Measurements from ENCODE around the gene ST6GALNAC3.
A peak's percentile ranks its signal among the peaks of the same experiment; 100 is the strongest.
"Not testable (repeated sequence)": the region's sequence is repeated elsewhere in the genome, so short reads cannot be mapped to it uniquely, and the experiment has no call there.

The ST6GALNAC3 gene

DNA sequence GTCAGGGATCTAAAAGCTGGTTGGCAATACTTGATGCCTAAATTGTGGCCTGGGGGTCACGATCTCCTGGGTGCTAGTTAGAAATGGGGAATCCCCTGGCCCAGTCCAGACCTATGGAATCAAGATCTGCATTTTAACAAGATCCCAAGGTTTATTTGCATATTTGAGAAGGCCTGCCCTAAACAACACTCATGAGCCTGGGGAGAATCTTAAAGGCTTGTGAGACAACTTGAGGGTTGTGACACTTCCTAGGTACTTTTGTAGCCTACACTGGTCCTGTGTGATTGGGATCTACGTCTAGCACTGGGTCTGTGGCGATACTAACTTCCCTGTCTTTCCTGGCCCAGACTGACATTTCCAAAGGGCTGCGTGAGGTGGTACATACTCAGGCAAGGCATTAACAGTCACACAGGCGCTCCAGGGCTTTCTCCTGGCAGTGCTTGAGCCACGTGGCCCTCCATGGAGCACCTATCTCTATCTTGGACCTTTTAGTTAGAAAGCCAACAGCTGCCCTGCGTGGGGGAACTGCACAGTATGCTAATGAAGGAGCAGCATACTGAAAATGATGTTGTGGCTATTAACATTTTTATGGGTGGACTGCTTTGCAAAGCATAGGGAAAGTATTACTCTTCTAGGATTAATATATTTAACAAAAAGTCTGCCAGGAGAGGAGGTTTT lies 263.1 kb downstream of the ST6GALNAC3 start:
- DNase-seq: no peak

DNA sequence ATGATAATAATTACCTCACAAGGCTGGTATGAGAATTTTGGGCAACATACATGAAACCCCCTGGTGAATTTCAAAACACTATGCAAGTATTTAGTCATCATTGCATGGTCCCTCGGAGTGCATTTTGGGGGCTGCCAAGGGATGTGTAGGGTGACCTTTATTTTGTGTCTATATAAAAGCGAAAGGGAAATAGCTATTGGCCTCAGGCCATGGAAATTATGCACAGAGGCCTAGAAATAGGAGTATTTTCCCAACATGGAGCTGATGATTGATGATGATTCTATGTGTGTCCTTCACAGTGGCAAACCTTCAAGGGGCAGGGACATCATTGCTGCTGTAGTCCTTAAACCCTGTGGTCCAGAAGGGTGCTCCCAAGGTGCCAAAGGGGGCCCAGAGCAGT lies 265.5 kb downstream of the ST6GALNAC3 start:
- no peak for DNase-seq

GRCh38 chr1:76341816-76342215 lies 267.3 kb downstream of the ST6GALNAC3 start:
- DNase-seq: not testable (repeated sequence)

- no peak for DNase-seq
Observed at GRCh38 chr1:76343356-76343755, 268.8 kb downstream of the ST6GALNAC3 start.

DNA sequence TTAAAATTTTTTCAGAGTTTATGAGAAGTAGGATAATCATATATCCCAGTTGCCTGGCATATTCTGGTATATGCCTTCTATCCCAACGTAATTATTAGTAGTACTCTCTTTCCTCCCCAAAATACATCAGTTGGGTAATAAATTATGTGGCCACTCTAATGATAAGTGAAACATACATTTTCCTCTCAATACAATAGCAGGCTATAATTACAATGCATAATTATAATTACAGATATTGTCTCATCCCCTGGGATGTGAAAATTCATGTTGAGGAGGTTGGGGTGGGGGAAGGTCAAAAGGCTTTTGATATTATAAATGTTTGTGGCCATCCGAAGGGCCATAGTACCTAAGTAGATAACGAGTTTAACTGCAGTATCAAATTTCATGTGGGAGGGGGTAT lies 277.1 kb downstream of the ST6GALNAC3 start:
- DNase-seq: no peak

GRCh38 chr1:76352741-76353435 lies 278.3 kb downstream of the ST6GALNAC3 start:
- DNase-seq: peak in 1 of 58 donors; percentile 2

GRCh38 chr1:76354236-76354635 lies 279.7 kb downstream of the ST6GALNAC3 start:
- no peak for DNase-seq

DNA sequence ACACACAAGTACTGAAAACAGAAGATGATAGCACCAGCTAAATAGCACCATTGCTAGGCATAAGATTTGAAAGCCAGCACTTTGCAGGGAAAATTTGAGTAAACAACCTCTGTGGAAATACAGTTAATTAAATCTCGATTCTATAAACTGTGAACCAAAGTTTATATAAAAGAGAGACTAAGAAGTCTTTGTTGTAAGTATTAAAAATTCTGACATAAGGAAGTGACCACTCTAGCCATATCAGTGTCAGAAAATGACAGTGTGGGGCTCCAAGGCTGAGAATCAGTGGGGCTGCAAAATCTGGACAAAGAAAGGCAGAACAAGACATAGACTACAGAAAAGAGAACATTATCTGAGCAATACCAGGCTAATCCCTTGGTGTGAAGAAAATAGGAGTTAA lies 292.2 kb downstream of the ST6GALNAC3 start:
- DNase-seq: no peak

DNA sequence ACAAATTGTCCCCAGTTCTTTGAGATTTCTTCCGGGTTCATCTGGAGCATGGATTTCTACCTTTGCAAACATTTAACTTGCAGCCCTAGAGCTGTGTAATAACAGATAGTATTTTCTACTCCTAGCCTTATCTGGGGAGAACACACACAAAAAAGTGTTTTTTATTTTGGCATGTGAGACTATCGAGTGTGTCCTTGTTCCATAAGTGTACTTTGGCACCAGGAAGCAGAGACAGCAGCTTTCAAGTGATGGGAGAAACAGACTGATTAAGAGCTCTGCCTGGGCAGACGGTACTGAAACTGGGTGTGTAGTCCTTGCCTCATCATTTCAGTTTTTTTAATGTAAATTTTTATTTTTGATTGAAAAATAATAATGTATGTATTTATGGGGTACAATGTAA lies 297.4 kb downstream of the ST6GALNAC3 start:
- peak in 1 of 58 donors; percentile 24 for DNase-seq

- no peak for DNase-seq
Observed at GRCh38 chr1:76374086-76374485, 299.5 kb downstream of the ST6GALNAC3 start.

GRCh38 chr1:76377247-76377646 lies 302.7 kb downstream of the ST6GALNAC3 start:
- DNase-seq: no peak

GRCh38 chr1:76379506-76379905 lies 305.0 kb downstream of the ST6GALNAC3 start:
- DNase-seq: no peak

- DNase-seq: no peak
Observed at GRCh38 chr1:76381450-76382097, 307.0 kb downstream of the ST6GALNAC3 start.

DNA sequence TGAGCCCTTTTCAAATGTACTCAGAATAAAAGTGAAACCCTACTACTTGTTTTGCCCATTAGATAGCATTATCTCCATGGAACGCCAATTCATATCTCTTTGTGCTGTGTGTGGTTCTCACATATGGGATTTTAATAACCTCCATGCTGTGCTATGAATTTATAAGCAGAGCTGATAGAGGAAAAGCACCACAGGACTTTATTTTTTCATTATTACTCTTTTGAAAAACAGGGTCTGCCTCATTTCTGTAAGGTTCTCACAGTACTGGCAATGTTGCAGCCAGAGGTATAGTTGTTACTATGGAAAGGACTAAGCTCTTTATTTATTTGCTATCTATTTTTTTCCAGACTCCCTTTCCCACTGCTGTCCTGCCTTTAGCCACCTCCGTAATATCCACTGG lies 313.7 kb downstream of the ST6GALNAC3 start:
- DNase-seq: no peak

DNA sequence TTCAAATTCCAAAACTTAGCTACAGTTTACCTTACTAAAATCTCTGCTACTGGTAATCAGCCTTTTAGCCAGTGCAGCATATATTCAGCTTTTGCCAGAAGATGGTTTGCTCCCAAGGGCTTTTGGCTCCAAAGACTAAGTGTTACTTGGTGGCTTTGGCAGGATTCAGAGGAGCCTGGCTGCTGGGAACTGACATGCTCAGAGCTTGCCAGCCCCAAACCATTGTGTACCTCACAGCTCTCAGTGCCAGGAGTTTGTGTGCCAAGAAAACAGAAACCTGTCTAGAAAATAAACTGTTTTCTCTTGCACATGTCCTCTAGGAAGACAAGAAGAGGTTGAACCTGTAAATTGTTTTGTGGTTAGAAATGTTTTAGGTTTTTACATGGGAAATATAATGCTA lies 315.9 kb downstream of the ST6GALNAC3 start:
- peak in 46 of 58 donors; percentile 2 to 82 (median 42) for DNase-seq

DNA sequence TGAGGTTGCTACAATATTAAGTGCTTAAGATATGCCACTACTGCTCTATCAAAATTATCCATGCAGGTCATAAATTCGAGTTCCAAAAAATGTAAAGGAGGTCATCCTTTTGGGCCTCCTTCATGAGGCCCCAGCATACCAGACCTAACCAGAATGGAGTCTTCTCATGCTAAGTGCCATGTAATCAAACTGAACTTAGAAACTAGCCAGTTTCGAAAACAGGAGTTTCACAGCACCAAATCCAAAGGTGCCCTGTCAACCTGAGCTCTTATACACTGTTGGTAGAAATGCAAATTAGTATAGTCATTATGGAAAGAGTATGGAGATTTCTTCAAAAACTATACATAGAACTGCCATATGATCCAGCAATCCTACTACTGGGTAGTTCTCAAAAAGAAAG lies 320.5 kb downstream of the ST6GALNAC3 start:
- DNase-seq: no peak

DNA sequence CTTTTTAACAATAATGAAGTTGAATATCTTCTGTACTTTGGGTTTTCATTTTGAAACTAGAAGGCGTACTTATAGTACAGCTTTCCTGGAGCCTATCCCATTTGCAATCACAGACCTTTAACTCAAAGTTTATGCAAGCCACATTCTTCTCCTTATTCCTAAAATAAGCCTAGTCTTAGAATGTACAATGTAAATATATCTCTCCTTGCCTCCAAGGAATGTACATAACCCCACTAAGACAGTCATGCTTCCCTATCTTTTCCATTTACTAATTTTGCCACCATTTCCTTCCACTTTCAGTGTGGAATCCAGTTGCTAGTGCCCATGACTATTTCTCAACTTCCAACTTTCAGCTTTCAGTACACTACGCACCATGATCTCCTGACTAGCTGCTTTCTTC lies 327.6 kb downstream of the ST6GALNAC3 start:
- no peak for DNase-seq

GRCh38 chr1:76408303-76408702 lies 333.8 kb downstream of the ST6GALNAC3 start:
- peak in 3 of 58 donors; percentile 0 to 21 (median 4) for DNase-seq

GRCh38 chr1:76410499-76410898 lies 336.0 kb downstream of the ST6GALNAC3 start:
- no peak for DNase-seq

DNA sequence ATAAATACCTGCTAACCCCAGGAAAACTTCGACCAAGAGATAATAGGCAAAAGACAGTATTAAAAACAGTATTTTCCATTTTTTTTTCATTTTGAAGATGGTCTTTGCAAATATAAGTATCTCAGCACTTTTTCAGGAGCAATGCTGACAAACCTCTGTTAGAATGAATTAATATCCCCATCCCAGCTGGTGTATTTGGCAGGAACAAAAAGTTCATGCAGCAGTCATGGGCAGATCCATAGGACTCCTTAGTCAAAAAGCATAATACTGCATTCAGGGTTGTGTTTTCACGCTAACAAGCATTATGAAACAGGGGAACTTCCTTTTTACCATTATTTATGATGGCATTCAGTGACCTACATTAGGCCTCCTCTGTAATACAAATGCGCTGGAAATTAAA lies 344.0 kb downstream of the ST6GALNAC3 start:
- DNase-seq: no peak

GRCh38 chr1:76419603-76420002 lies 345.1 kb downstream of the ST6GALNAC3 start:
- no peak for DNase-seq
